ENCODE measurements around the gene KCTD2. TPM values are rescaled to one million over a fixed set of nuclear protein-coding genes. Genes with fewer than 3 reads are reported as not detected.

Gene KCTD2
- total and polyA plus RNA-seq, 9 of the 15 experiments (the other 6 are each of a cell fraction or from before 2014, with no cell fraction given): 1.7 to 32.9 (median 15.8) TPM

- TF ChIP-seq TFAP4 (CRISPR knock-in tag; IDR thresholded peaks at IDR 0.05; ENCODE audit: borderline replicate concordance) (peak; percentile 50; the same call in 1 of the 2 replicates), FIP1L1 (IDR thresholded peaks at IDR 0.05; ENCODE audit: low read depth, low read length, poor library complexity, severe bottlenecking) (no peak), RAD51 (IDR thresholded peaks at IDR 0.05; ENCODE audit: borderline replicate concordance, low read depth) (no peak), PKNOX1 (IDR thresholded peaks at IDR 0.05) (no peak), ZNF644 (tag; IDR thresholded peaks at IDR 0.05; ENCODE audit: low read depth) (0 out of 2 replicates have a peak, but pooled peaks have one; percentile 35), ZBTB7A (IDR thresholded peaks at IDR 0.05; ENCODE audit: borderline replicate concordance, control insufficient read depth, low read depth, low read length) (no peak), ARID2 (IDR thresholded peaks at IDR 0.05) (no peak), KLF10 (CRISPR knock-in tag; IDR thresholded peaks at IDR 0.05) (no peak), EGR1 (conservative IDR thresholded peaks at IDR 0.05) (peak; percentile 39; the same call in 1 of the 2 replicates), BMI1 (IDR thresholded peaks at IDR 0.05; ENCODE audit: low read length) (no peak), THAP7 (CRISPR knock-in tag; IDR thresholded peaks at IDR 0.05) (no peak), CLOCK (CRISPR knock-in tag; IDR thresholded peaks at IDR 0.05; ENCODE audit: borderline replicate concordance) (no peak), POLR3A (IDR thresholded peaks at IDR 0.05; ENCODE audit: borderline replicate concordance, extremely low read depth, insufficient read depth, insufficient read length) (no peak), TRIM25 (IDR thresholded peaks at IDR 0.05; ENCODE audit: borderline replicate concordance) (no peak), NFRKB (IDR thresholded peaks at IDR 0.05; ENCODE audit: low read depth) (no peak)
- TF ChIP-seq, protein P1, sequence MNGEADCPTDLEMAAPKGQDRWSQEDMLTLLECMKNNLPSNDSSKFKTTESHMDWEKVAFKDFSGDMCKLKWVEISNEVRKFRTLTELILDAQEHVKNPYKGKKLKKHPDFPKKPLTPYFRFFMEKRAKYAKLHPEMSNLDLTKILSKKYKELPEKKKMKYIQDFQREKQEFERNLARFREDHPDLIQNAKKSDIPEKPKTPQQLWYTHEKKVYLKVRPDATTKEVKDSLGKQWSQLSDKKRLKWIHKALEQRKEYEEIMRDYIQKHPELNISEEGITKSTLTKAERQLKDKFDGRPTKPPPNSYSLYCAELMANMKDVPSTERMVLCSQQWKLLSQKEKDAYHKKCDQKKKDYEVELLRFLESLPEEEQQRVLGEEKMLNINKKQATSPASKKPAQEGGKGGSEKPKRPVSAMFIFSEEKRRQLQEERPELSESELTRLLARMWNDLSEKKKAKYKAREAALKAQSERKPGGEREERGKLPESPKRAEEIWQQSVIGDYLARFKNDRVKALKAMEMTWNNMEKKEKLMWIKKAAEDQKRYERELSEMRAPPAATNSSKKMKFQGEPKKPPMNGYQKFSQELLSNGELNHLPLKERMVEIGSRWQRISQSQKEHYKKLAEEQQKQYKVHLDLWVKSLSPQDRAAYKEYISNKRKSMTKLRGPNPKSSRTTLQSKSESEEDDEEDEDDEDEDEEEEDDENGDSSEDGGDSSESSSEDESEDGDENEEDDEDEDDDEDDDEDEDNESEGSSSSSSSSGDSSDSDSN (IDR thresholded peaks at IDR 0.05; ENCODE audit: borderline replicate concordance in 1 of 2, low read depth in 2 of 2, low read length in 2 of 2): 0 out of 4 replicates have a peak, but pooled peaks of 1 of the 2 experiments have one; percentile 24
These were observed 44.1 kb downstream of the KCTD2 start (continued) for GRCh38 chr17:75090871-75091854.
